COLO668 (cell line): ENCODE measurements around the gene PF4V1.
A peak's percentile ranks its signal among the peaks of the same experiment; 100 is the strongest.
"Not testable (repeated sequence)": the region's sequence is repeated elsewhere in the genome, so short reads cannot be mapped to it uniquely, and the experiment has no call there.

Experiments used
- DNase-seq: peaks from one replicate; lab custom pipeline; 2025; ENCODE audit not compliant: unreplicated experiment; lab: John Stamatoyannopoulos, UW

PF4V1 gene

DNA sequence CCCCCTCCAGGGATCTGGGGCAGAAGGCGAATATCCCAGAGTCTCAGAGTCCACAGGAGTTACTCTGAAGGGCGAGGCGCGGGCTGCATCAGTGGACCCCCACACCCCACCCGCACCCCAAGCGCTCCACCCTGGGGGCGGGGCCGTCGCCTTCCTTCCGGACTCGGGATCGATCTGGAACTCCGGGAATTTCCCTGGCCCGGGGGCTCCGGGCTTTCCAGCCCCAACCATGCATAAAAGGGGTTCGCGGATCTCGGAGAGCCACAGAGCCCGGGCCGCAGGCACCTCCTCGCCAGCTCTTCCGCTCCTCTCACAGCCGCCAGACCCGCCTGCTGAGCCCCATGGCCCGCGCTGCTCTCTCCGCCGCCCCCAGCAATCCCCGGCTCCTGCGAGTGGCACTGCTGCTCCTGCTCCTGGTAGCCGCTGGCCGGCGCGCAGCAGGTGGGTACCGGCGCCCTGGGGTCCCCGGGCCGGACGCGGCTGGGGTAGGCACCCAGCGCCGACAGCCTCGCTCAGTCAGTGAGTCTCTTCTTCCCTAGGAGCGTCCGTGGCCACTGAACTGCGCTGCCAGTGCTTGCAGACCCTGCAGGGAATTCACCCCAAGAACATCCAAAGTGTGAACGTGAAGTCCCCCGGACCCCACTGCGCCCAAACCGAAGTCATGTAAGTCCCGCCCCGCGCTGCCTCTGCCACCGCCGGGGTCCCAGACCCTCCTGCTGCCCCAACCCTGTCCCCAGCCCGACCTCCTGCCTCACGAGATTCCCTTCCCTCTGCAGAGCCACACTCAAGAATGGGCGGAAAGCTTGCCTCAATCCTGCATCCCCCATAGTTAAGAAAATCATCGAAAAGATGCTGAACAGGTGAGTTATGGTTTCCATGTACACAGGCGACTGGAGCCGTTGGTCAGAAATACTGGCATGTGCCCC lies 16.3 kb downstream of the PF4V1 start, which contains the start of gene CXCL1:
TSS of gene CXCL1 (plus strand) at position 264 of the 926 bp plus-strand sequence. CDS start at position 342, 78 bp downstream.
- peak; percentile 48 for DNase-seq

- DNase-seq = no peak
These were observed 17.2 kb downstream of the PF4V1 start for GRCh38 chr4:73870260-73870659.

DNA sequence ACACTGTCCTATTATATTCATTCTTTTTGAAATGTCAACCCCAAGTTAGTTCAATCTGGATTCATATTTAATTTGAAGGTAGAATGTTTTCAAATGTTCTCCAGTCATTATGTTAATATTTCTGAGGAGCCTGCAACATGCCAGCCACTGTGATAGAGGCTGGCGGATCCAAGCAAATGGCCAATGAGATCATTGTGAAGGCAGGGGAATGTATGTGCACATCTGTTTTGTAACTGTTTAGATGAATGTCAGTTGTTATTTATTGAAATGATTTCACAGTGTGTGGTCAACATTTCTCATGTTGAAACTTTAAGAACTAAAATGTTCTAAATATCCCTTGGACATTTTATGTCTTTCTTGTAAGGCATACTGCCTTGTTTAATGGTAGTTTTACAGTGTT lies 17.7 kb downstream of the PF4V1 start:
- no peak for DNase-seq

GRCh38 chr4:73871511-73872310 lies 18.6 kb downstream of the PF4V1 start:
- no peak for DNase-seq

DNA sequence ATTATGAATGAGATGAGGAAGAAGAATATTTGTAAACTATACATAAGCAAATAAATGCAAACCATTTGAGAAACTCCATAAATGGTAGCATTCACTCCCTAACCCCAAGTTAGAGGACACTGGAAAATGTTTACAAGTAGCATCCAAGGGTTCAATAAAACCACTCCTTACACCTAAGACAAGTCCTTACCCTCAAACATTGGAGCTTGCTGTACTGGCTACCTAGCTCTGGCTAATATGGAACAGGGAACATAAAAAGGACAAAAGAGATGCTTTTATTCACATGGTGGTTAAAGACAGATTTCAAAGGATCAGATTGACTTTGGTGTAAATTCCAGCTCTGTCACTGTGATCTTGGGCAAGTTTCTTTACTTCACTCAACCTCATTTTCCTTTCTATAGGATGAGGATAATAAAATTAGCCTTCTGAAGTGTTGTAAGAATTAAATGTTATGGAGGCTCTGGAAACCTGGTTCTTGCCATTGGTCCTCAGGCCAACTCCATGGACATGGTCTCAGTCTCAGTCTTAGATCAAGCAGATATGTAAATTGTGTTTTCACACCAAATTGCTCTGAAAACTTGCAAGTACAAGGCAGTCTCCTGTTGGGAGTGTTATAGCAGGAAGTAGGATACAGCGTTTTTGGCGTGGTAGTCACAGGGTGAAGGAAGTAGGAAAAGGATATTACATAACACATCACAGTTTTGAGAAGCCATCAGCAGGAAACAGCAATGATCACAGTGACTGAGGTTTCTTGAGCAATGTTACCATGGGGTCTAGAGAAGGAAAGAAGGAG lies 19.4 kb downstream of the PF4V1 start:
- no peak for DNase-seq

DNA sequence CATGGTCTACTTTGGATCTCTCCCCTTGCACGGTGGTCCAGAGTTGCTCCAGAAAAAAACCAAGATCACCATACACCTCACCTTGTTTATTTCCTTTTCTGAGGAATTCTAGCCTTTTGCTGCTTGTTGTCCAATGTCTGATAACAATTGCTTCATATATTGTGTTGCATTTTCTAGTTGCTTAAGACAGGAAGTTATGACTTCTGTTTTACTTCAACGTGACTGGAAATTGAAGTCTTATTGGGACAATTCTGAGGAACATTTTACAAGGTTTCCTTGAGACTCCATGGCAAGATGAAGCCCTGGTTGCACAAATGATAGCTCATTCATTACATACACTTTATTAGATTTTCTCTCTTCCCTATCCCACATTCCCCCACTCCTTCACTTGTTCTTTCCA lies 21.3 kb downstream of the PF4V1 start:
- DNase-seq = no peak

- DNase-seq = no peak
These were observed 22.3 kb downstream of the PF4V1 start for GRCh38 chr4:73875401-73875800.

DNA sequence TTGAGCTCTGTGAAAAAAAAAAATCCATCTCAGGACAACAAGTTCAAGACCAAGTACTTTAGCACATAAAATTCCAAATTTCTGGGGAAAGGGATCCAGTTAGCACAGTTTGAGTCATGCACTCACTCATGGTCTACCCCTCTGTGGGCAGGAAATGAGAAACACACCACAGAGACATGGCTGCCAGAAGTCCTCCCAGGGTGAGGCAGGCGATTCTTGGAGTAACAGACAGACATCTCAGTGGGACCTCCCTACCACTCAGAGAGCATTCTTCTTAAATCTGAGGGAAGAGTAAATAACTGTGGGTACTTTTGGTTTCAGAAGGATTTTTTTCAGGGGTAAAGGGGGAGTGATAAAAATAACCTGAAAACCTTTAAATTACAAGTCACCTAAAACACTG lies 30.2 kb downstream of the PF4V1 start:
- no peak for DNase-seq

DNA sequence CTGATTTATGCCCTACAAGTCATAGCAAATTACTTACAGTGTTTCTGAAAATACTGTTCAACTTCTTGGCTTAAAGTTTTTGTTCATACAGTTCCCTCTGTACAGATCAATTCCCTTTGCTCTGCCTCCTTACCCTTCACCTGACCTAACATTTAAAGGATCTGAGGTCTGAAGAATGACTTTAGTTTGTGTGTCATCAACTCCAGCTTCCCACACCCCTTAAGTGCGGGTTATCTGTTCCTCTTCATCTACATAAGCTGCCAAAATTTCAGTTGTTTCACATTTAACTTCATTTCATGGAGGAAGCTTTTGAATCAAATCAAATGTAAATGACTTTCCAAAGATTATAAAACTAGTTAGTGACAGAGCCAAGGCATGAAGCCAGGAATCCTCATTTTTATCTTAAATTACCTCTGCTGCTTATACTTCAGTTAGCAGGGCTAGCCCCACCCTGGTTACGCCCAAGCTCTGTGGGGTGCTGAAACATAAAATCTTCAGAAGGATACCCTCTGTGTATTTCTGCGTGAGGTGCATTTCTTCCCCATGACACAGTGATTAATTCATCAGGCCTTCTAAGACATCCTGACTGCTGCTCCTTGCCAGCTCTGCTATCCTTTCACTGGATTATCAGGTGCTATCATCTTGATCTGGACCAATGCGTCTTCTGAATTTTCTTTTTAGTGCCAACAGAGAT lies 32.6 kb downstream of the PF4V1 start:
- DNase-seq = no peak

- no peak for DNase-seq
These were observed 38.2 kb downstream of the PF4V1 start for GRCh38 chr4:73891326-73891725.

DNA sequence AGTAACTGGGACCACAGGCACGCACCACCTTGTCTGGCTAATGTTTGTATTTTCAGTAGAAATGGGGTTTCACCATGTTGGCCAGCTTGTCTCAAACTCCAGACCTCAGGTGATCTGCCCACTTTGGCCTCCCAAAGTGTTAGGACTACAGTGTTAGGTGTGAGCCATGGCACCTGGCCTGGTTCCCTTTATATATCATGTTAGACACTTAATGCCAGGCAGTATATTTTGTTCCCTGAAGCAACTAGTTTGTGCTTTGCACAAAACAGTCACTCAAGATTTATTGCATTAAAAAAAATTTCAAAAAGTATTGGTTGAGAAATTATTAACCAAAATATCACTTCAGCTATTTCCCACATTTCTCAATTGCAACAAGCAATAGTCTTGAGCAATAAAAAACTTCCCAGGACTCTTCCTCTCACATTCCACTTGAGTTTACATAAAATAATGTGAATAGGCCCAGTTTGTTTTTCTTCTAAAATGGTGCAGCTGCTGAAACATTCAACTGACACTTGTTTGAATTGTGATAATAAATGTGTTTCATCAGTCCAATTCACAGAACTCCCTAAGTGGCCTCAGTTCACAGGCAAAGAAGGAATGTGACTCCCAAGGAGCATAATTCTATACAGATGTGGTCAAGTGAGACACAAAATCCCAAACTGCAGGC lies 38.8 kb downstream of the PF4V1 start:
- DNase-seq = no peak

GRCh38 chr4:73892966-73893365 lies 39.9 kb downstream of the PF4V1 start:
- no peak for DNase-seq

DNA sequence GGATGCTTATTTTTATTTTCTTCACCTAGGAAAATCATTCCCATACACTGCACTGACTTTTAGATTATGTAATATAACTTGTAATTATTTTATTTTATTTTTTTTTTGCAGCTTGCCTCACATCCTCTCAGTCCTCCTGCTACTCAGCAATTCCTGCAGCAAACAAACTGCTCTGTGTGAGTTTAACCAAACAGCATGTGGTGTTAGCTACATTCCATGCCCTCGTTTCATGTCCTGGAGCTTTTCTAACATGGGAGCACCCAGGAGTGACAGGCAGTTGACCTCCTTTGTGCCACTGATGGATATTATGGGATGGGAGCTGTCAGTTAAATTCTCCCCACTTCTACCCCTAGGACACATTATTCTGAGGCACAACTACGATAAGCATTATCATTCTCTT lies 40.9 kb downstream of the PF4V1 start:
- no peak for DNase-seq

GRCh38 chr4:73895201-73896175 lies 42.4 kb downstream of the PF4V1 start:
- no peak for DNase-seq

DNA sequence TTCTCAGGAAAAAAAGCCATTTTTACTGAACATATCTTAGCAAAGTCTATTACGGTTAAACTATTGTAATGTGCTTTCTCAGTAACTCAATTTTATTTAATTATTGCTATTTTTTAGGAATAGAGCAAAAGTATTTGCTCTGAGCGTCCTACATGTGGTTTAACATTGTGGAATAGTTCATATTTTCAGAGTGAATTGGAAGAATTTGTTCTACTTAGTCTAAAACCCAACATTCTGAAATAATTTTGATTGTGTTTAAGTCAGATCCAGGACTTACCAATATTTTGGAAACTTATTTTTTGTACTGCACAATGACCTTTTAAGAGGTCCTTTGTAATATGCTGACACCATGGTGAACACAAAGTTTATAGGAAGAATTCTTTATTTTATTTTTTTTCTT lies 43.3 kb downstream of the PF4V1 start:
- DNase-seq = no peak

GRCh38 chr4:73897380-73898136 lies 44.5 kb downstream of the PF4V1 start:
- no peak for DNase-seq

GRCh38 chr4:73899338-73899737 lies 46.2 kb downstream of the PF4V1 start:
- DNase-seq = not testable (repeated sequence)

- no peak for DNase-seq
These were observed 47.9 kb downstream of the PF4V1 start for GRCh38 chr4:73901031-73901430.
